ENCODE results near the gene PLA2G4D. TPM values are rescaled to one million over a fixed set of nuclear protein-coding genes. Genes with fewer than 3 reads are reported as not detected.

PLA2G4D gene
- total RNA-seq, 1 experiment from 2014 or later: not detected

DNA sequence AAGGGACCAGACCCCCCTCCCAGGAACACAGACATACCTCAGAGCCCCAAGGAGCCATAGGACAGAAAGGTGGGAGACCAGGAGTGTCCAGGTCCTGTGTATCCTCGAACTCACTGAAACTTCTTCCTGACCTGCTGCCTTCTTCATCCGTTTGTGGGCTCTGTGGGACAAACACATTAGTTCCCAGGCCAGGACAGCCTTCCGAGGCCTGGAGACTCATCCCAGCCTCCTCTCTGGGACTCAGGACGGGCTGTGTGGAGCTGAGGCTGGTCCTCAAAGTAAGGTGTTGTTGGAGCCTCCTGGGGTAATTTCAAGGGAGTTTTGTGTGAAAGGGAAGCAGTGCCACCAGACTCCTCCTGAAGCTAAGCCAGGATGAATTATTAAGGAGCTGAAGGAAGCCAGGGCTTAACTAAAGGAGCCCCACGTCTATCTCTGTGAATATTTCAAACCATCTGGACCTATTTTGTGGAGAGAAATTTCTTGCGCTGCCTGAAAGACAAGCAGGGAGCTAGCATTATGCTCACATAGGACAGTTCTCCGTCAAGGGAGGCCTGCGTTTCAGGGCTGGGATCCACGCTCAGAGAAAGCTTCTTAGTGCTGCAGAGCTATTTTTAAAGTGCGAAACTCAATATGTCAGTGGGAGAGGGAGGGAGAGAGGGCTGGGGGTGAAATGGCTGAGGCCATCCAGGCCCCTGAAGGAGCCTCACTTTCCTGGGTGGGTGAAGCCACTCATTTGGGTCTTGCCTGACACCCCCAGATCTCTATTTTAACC lies 43.7 kb downstream of the PLA2G4D start:
- CTCF ChIA-PET: interaction anchor here (0.8 kb wide), 1 partner anchor 10 kb away, joined by 4 read pairs; no protein-coding TSS in a partner anchor
- H3K27ac ChIP-seq (ENCODE audit: low read depth, low read length, poor library complexity, severe bottlenecking): no peak overlapping the region
- DNase-seq (ENCODE audit: low spot score): no peak
- POLR2A ChIA-PET (ENCODE audit: low non-redundant PET): no interaction called here
- no peaks in the 10 kb centered on the region for H3K4me1 ChIP-seq (ENCODE audit: insufficient read depth, low read length, poor library complexity, severe bottlenecking)
- no peak overlapping the region for H3K4me3 ChIP-seq (ENCODE audit: low read depth, low read length, poor library complexity, severe bottlenecking)
- no peaks in the 10 kb centered on the region for H3K27me3 ChIP-seq (replicated peaks; ENCODE audit: insufficient read depth, low read depth, low read length, poor library complexity)
- BruUV-seq (replicated peaks): no TSS peak
- H3K9me3 ChIP-seq (ENCODE audit: low read depth, low read length, poor library complexity, severe bottlenecking): no peaks in the 10 kb centered on the region
- intact Hi-C loops (cut with micrococcal nuclease; ENCODE audit: unreplicated experiment): no loop called here
- TF ChIP-seq, protein P1, sequence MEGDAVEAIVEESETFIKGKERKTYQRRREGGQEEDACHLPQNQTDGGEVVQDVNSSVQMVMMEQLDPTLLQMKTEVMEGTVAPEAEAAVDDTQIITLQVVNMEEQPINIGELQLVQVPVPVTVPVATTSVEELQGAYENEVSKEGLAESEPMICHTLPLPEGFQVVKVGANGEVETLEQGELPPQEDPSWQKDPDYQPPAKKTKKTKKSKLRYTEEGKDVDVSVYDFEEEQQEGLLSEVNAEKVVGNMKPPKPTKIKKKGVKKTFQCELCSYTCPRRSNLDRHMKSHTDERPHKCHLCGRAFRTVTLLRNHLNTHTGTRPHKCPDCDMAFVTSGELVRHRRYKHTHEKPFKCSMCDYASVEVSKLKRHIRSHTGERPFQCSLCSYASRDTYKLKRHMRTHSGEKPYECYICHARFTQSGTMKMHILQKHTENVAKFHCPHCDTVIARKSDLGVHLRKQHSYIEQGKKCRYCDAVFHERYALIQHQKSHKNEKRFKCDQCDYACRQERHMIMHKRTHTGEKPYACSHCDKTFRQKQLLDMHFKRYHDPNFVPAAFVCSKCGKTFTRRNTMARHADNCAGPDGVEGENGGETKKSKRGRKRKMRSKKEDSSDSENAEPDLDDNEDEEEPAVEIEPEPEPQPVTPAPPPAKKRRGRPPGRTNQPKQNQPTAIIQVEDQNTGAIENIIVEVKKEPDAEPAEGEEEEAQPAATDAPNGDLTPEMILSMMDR (conservative IDR thresholded peaks at IDR 0.05; ENCODE audit: low read depth, low read length): no peak
- TF ChIP-seq EZH2 (IDR thresholded peaks at IDR 0.05; ENCODE audit: borderline replicate concordance, low read depth, low read length, poor library complexity, severe bottlenecking): no peak
- no peaks in the 10 kb centered on the region for H3K36me3 ChIP-seq (ENCODE audit: insufficient read depth, low read length, poor library complexity, severe bottlenecking)

DNA sequence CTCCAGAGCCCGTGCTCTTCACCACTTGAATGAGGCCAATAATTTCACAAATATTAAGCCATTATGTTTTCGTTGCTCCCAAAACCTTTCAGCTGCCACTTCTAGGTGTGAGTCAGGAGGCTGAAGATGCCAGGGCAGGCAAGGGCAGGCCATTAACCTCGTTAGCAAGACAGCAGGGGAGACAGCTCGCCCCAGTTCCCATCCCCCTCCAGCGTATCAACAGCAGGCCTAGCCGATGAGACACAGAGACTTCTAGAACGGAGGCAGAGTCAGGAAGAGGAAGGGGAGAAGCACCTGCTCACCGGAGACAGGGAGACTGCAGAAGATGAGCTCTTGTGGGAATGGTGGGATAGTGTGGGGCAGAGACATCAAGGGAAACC lies 45.6 kb downstream of the PLA2G4D start:
- ChIA-PET POLR2A (ENCODE audit: low non-redundant PET) (no interaction called here), CTCF (no interaction called here)
- no peaks in the 10 kb centered on the region for H3K9me3 ChIP-seq (ENCODE audit: low read depth, low read length, poor library complexity, severe bottlenecking)
- intact Hi-C loops (cut with micrococcal nuclease; ENCODE audit: unreplicated experiment): no loop called here
- TF ChIP-seq, protein P1 (conservative IDR thresholded peaks at IDR 0.05; ENCODE audit: low read depth, low read length): no peak
- TF ChIP-seq EZH2 (IDR thresholded peaks at IDR 0.05; ENCODE audit: borderline replicate concordance, low read depth, low read length, poor library complexity, severe bottlenecking): no peak
- no peaks in the 10 kb centered on the region for H3K4me1 ChIP-seq (ENCODE audit: insufficient read depth, low read length, poor library complexity, severe bottlenecking)
- H3K27me3 ChIP-seq (replicated peaks; ENCODE audit: insufficient read depth, low read depth, low read length, poor library complexity): no peaks in the 10 kb centered on the region
- no peak overlapping the region for H3K27ac ChIP-seq (ENCODE audit: low read depth, low read length, poor library complexity, severe bottlenecking)
- no TSS peak for BruUV-seq (replicated peaks)
- DNase-seq (ENCODE audit: low spot score): no peak
- H3K36me3 ChIP-seq (ENCODE audit: insufficient read depth, low read length, poor library complexity, severe bottlenecking): no peaks in the 10 kb centered on the region
- no peak overlapping the region for H3K4me3 ChIP-seq (ENCODE audit: low read depth, low read length, poor library complexity, severe bottlenecking)

DNA sequence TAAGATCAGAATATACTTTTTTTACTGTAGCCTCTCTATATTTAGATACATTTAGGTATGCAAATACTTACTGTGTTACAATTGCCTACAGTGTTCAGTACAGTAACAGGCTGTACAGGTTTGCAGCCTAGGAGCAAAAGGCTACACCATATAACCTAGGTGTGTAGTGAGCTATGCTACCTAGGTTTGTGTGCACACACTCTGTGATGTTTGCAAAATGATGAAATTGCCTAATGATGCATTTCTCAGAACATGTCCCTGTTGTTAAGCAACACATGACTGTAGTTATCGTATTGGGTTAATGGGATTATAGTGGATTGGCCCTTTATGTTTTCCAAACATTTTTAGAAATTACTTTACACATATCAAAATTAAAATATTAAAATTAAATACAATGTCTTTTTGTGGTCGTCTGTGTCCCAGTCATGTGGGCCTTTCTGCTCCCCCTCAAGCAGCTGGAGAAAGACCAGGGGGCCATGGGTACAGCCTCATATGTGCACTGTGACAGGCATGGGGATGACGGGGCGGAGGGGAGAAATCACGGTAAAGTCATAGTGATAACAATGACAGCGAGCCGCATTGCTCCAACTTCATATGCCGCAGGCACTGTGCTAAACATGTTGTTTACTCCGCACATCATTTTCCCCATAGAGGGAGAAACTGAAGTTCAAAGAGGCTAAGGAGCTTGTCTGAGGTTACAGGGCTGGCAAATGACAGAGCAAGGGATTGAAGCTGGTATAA lies 46.1 kb downstream of the PLA2G4D start:
- no peaks in the 10 kb centered on the region for H3K27me3 ChIP-seq (replicated peaks; ENCODE audit: insufficient read depth, low read depth, low read length, poor library complexity)
- POLR2A ChIA-PET (ENCODE audit: low non-redundant PET): no interaction called here

More for the DNA sequence above, 46.1 kb downstream of the PLA2G4D start:
- Histone ChIP-seq H3K4me1 (ENCODE audit: insufficient read depth, low read length, poor library complexity, severe bottlenecking) (no peaks in the 10 kb centered on the region), H3K4me3 (ENCODE audit: low read depth, low read length, poor library complexity, severe bottlenecking) (no peak overlapping the region), H3K9me3 (ENCODE audit: low read depth, low read length, poor library complexity, severe bottlenecking) (no peaks in the 10 kb centered on the region), H3K36me3 (ENCODE audit: insufficient read depth, low read length, poor library complexity, severe bottlenecking) (no peaks in the 10 kb centered on the region), H3K27ac (ENCODE audit: low read depth, low read length, poor library complexity, severe bottlenecking) (no peak overlapping the region)
- TF ChIP-seq EZH2 (IDR thresholded peaks at IDR 0.05; ENCODE audit: borderline replicate concordance, low read depth, low read length, poor library complexity, severe bottlenecking): no peak
- TF ChIP-seq, protein P1 (conservative IDR thresholded peaks at IDR 0.05; ENCODE audit: low read depth, low read length): no peak
- no TSS peak for BruUV-seq (replicated peaks)
- DNase-seq (ENCODE audit: low spot score): no peak
- CTCF ChIA-PET: no interaction called here
- intact Hi-C loops (cut with micrococcal nuclease; ENCODE audit: unreplicated experiment): no loop called here

All from A673 (cell line).